HG02678 (cell line): Measurements from ENCODE around the gene COPS3.

Source experiments
- ATAC-seq: cut with Tn5 transposase; IDR thresholded peaks from one replicate; pipeline ENCODE4 v1.9.1; 2021; ENCODE audit warnings: mild to moderate bottlenecking, moderate library complexity; ENCODE audit not compliant: unreplicated experiment

The COPS3 gene

GRCh38 chr17:17196776-17197175 is 84.3 kb downstream of the COPS3 start:
- ATAC-seq: no peak
